HG03060 (cell line): ENCODE data around the gene TMEM184B.

Experiments
- ATAC-seq: cut with Tn5 transposase; IDR thresholded peaks from one replicate; pipeline ENCODE4 v1.9.1; 2021; ENCODE audit warnings: low read depth, moderate number of reproducible peaks; ENCODE audit not compliant: unreplicated experiment

The TMEM184B gene

DNA sequence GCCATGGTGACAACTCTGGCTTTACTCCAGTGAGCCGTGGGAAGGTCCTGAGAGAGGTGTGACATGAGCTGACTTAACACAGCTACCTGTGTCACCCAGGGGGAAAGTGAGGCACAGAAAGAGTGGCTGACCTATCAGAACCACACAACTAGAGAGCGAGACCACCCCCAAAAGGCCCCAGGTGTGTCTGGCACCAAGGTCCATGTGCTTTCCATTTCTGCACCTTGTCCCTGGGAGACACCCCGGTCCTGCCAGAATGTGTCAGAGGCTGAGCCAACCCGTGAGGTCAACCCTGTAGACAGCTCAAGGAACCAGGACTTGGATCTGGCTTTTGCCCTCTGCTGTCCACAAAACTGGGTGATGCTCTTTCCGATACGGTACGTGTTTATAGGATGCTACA is 61.3 kb downstream of the TMEM184B start:
- no peak for ATAC-seq

DNA sequence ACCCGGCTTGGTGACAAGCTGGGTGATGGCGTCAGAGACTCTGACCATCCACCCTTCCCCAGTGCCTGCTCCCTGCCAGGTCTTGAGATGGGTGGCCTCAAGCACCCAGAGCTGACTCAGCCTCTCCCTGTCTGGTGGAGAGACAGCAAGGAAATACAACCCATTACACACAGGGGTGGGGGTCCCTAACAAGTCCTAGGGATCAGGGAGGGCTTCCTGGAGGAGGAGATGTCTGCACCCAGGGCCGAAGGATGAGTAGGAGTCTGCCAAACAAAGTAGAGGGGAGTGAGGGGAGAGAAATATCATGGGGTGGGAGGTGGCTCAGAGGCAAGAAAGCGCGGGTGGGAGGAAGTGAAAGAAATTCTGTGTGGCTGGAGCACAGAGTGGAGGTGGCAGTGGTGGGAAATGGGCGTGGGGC is 64.2 kb downstream of the TMEM184B start:
- ATAC-seq: no peak

DNA sequence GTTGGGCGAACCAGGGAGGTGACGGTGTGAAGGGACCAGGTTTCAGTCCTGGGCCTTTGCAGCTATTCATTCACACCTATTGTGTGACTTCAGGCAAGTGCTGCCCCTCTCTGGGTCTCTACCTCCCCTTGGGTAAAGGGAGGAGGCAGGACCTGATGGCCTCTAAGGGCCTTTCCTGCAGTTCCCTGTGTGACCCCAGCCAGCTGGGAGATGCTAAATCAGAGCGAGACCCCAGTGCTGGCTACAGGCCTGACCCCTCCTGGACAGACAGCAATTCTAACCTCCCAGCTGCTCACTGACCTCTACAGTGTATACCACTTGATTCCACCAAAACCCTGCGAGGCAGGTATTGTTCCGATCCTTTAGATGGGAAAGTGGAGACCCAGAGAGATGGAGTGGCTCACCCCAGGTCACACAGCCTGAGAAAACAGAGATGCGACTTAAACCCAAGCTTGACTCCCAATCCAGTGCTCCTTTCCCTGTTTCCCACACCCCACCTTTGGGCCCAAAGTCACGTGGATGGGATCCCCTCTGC is 64.8 kb downstream of the TMEM184B start:
- ATAC-seq: no peak

DNA sequence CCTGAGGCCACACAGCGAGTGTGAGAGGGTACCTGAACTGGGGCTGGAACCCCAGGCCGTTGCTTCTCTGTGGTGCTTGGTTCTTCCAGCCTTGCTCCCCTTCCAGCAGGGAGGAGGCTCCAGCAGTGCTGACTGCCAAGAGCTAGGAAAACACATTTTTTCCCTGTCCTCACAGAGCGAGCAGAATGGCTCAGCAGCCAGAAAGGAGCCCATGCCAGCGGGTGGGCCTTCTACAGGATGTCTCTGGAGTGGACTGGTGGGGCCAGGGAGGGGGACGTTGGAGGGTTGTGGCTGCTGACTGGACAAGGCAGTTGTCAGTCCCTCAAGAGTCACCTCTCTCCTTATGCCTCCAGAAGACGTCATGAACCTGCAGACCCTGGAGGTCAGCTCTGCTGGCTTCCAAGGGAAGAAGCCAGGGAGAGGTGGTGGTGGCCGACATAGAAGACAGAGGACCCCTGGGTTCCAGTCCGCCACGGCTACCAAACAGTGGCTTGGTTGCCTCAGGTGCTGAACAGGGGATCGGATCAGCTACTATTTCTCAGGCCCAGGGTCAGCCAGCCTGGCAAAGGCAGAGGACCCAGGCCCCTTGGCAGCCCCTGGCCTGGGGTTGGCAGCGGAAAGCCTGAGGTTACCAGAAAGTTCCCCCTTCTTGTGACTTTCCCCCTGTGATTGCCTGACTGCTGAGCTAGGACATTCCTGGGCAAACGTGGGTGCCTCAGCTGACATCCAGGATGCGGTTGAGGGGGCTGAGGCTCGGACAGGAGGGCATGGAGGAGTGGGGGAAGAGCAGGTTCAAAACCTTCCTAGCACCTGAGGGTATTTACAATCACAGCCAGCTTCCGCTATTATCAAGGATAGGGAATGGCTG is 67.3 kb downstream of the TMEM184B start:
- no peak for ATAC-seq

DNA sequence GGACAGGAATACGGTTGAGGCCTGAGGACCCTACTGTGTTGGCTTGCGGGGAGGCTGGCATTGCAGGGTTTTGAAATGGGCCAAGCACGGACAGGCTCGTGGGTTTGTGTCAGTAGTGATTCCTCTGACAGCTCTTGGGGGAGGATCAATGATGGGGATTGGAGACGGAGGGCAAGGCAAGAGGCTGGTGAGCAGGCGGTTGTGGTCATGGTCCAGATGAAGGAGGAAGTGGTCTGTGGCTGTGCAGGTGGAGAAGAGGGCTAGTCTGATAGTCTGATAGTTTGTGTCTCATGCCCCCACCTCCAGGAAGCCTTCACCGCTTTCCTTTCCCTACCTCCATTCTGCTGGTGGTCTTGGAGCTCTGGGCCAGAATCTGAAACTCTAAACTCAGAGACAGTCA is 68.0 kb downstream of the TMEM184B start:
- no peak for ATAC-seq

DNA sequence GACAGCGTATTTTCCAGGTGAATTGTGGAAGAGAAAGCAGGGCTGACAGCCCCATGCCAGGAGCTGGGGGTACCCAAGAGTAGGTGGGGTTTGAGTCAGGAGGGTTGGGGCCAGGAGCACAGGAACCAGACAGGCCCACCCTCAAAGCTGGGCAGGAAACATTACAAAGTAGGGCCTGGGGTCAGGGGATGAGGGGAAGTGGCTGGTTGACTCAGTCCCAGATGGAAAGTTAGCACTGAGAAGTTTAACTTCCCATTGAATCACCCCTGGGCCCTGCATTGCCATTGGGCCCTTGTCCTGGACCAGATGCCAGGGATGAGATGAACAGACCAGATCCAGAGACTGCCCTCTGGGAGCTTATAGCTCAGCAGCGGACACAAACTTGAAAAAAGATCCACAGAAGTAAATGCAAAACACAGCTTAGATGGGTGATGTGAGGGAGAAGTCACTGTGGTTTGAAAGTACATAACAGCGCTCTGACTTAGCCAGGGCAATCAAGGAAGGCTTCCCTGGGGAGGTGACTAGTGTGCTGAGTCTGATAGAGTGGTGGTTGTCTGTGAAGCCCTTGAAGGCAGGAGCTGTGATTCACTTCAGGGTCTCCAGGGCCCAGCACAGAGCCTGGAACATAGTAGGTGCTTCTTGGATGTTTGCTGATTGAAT is 68.8 kb downstream of the TMEM184B start:
- no peak for ATAC-seq

DNA sequence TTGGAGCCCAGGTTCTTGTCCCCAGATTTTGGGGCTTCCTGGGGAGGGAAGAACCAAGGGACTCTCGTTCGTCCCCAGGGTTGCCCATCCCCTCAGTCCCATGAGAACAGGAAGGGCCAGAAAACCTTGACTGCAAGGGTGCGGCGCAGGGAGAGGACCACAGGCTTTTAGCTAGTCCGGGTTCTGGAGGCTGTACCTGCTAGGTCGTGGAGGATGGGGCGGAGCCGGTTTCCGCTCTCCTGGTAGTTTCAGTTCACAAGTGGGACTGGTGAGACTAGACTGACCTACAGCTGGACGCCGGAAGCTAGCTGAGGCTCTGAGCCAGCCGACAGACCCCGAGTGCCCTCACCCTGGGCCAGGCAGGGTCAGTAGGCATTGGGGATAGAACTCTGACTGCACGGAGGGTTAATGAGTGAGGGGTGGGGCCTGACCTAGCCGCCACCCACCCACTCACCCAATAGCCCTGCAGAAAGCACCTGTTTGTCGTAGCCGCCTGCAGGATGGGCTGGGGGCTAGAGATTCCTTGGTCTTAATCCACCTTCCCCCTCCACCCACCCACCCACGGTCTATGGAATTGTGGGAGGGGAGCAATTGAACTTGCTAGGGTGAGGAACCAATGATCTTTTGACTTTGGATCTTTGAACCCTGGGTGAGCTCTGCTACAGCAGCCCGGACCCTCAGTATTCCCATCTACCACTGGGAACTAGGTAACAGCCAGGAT is 69.6 kb downstream of the TMEM184B start:
- ATAC-seq: no peak

DNA sequence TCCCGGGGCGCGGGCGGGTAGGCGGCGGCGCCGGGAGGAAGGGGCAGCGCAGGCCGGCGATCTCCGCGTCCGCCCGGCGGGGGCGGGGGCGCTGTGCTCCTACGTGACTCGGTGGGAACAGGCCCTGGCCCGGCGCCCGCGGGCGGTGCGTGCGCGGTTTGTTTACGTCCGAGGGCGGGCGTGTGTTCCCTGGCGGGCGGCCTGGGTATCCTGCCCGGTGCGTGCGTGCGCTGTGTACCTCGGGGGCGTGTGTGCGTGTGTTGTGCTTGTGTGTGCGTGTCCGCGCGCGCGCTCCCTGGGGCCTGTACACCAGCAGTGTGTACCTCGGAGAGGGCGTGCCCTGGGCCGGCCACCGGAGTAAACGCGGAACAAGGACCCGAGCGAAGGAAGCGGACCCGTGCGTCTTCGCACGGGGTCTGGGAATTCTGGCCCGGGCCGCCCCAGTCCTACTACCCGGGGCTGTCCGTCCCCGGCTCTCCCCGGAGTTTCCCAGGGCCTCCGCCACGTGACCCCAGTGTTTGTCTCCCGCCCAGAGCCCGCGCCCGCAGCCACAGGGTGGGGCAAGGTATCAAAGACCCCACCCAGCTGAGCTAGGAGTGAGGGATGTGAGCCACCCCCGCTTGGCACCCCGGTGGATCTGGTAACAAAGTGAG is 70.2 kb downstream of the TMEM184B start:
- ATAC-seq: no peak

DNA sequence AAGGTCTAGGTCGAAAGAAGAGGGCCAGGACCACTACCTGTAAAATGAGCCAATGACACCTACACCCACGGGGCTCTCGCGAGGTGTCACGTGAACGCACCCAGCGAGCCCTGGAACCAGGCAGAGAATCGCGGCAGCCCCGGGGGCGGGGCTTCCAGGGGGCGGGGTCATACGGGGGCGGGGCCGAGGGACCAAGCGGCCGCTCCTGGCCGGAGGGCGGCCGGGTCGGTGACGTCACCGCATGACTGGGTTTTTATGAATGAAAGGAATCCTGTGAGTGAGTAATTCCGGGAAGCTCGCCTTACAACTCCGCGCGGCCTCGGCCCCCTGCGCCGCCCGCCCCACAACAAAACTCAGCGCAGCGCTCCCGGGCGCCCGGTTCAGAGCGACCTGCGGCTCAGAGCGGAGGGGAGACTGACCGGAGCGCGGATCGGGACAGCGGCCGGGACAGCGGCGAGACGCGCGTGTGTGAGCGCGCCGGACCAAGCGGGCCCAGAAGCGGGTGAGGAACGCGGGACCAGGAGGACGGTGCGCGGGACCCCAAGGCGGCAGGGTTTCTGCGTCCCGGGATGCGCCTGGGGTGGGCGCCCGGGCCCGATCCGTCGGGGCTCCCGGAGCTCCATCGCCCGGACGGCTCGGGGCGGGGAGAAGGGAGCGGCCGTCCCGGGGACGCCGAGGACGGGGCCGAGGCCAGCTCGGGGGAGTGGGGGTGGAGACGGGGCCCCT is 70.9 kb downstream of the TMEM184B start, which contains the start of gene MAFF:
MAFF (plus strand) TSS at position 284 of the 726 bp plus-strand sequence. CDS start 11,860 bp downstream, outside the sequence.
- ATAC-seq: peak; percentile 41

DNA sequence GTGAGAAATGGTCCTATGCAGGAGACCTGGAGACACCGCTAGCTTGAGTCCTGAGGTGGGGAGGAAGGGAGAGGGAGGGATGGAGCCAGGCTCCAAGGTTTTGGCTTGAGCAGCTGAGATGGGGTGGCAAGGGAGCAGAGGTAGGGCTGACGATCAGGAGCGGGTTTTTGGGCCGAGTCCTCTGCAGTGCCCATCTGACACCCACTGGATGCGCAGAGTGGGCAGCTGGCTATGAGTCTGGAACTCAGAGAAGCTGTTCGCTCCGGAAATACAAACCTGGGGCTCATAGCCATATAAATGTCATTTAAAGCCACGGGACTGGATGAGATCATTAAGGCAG is 71.5 kb downstream of the TMEM184B start:
- ATAC-seq: no peak

DNA sequence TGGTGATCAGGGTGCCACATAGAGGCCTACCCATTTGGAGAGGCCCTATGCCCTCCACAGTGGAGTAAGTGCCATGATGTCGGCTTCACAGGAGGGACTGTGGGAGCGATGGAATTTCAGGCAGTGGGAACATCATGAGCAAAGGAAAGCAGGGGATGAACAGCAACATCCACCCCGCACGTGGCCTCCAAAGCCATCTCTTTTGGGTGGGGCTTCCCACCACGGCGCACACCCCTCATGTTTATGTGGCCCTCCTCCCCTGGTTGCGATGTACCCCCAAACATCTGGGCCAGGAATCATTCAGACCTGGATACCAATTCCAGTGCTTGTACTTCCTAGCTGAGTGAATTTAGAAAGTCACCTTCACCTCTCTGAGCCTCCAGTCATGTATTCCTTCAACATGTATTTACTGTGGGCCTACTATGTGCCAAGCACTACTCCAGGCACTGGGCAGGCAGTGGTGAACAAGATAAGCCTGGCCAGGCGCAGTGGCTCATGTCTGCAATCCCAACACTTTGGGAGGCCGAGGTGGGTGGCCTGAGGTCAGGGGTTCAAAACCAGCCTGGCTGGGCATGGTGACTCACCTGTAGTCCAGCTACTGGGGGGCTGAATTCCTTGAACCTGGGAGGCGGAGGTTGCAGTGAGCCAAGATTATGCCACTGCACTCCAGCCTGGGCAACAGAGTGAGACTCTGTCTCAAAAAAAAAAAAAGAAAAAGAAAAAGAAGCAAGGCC is 72.8 kb downstream of the TMEM184B start:
- ATAC-seq: no peak

DNA sequence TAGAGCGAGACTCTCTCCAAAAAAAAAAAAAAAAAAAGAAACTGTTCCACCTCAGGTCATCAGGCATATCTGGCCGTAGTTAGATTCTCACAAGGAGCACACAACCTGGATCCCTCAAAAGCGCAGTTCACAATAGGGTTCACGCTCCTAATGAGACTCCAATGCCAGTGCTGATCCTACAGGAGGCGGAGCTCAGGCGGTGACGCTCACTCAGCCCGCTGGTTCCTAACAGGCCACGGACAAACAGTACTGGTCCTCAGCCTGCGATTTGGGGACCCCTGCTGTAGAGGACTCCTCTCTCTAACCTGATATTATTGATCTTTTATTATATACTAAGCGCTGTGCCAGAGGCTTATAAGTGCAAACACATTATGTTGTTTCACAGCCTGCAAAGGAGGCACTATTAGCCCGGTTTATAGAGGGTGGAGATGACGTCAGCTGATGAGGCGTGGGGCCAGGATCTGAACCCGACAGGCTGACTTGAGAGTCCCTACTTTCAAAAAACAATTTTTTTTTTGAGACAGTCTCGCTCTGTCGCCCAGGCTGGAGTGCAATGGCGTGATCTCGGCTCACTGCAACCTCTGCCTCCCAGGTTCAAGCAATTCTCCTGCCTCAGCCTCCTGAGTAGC is 75.9 kb downstream of the TMEM184B start:
- no peak for ATAC-seq

DNA sequence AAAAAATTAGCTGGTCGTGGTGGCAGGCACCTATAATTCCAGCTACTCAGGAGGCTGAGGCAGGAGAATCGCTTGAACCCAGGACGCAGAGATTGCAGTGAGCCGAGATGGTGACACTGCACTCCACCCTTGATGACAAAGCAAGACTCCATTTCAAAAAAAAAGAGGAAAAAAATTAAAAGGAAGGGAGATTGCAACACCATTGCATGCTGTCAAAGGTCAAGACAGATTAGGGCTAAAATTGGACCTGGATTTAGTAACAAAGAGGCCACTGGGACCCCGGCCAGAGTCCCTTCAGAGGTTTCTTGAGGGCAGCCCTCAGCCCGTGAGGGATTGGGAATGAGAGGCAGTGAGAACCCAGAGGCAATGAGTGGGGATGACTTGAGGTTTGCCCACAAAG is 79.2 kb downstream of the TMEM184B start:
- no peak for ATAC-seq

DNA sequence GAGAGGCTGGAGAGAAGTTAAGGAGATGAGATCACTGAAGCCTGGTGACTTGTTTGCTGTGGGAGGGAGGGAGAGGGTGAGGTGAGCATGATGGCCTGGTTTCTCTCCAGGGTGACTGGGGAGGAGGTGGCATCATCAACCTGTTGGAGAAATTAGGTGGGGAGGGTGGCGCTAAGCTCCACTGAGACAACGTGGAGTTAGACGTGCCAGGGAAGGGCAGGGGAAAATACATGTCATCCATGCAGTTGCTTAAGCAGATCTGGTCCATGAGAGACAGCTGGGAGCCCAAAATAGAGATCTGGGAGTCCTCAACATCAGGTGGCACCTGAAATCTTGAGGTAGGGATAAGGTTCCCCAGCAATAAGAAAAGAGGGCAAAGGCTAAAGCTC is 80.3 kb downstream of the TMEM184B start:
- no peak for ATAC-seq

DNA sequence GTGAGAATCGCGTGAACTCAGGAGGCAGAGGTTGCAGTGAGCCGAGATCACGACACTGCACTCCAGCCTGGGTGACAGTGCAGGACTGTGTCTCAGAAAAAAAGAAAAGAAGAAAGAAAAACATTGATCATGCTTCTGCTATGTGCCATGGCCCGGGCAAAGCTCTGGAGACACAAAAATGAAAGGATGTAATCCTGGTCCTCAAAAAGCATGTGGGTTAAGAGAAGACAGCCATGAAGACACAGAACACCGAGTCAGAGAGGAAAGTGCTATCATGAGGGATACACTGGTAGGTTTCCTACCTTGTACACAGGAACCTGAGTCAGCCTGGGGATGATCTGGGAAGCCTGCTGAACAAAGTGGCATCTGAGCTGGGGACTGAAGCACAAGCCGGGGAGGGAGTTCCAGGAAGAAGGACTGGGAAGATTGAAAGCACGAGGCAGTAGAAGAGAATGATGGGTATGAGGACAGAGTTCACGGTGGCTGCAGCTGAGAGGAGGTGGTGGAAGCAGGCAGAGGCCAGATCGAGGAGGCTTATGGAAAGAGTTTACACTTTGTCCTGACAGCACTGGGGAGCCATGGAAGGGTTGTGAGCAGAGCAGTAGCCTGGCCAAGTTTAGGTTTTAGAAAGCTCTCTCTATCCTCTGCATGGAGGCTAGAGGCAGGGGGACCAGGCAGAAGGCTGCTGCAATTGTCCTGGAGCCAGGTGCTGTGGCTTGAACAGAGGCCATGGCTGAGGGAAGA is 80.9 kb downstream of the TMEM184B start:
- ATAC-seq: no peak

DNA sequence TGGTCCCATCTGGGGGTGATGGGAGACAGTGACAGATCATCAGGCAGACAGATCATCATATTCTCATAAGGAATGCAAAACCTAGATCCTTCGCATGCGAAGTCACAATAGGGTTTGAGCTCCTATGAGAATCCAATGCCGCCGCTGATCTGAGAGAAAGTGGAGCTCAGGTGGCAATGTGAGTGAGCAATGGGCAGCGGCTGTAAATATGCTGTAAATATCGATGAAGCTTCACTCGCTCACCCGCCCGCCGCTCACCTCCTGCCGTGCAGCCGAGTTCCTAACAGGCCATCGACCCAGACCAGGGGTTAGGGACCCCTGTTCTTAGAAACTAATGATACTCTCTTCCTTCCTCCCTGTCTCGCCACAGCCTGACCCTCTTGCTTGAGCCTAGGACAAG is 81.8 kb downstream of the TMEM184B start:
- ATAC-seq: no peak

DNA sequence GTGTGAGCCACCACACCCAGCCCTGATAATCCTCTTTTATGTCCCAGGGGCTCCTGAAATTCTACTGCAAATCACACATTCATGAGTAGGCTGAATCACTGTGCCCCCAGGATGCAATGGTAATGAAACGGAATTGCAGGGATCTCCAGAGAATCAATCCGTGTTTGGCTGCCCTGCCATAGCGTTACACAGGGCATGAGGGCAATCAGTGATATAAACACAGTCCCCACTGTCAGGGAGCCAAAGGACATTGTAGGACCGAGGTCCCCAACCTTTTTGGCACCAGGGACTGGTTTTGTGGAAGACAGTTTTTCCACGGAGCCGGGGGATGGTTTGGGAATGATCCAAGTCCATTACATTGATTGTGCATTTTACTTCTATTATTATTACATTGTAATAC is 82.2 kb downstream of the TMEM184B start:
- no peak for ATAC-seq

DNA sequence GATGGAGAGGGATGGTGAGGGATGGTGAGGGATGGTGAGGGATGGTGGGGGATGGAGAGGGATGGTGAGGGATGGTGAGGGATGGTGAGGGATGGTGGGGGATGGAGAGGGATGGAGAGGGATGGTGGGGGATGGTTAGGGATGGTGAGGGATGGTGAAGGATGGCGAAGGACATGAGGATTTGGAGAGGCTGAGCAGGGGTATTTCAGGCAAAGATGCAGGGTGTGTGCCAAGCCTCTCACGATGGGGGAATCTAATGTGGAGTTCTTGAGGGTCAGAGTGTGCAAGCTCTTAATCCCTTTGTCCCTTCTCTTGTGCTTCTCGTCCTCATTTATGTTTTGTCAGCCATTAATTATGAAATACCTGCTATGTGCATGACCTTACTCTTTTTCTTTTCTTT is 83.7 kb downstream of the TMEM184B start:
- no peak for ATAC-seq
